HepG2 (cell line): Measurements from ENCODE around the gene CST5. TPM values are rescaled to one million over a fixed set of nuclear protein-coding genes. Genes with fewer than 3 reads are reported as not detected.

Source experiments
- ATF7 ChIP-seq, 2 experiments: fragments of 450-650 bp in 1 of 2; sonication (generic) in 1 of 2; formaldehyde crosslinking in 1 of 2; IDR thresholded peaks; 2 replicates each; pipeline versions ENCODE4 v1.4.0 to v1.6.1; 2016 to 2020; ENCODE audit warnings: antibody characterized with exemption in 1 of 2, mild to moderate bottlenecking in 1 of 2, missing genetic modification reagents in 1 of 2
- DR1 ChIP-seq: sonication (generic); formaldehyde crosslinking; IDR thresholded peaks from 2 replicates; pipeline ENCODE4 v1.8.0; 2021; ENCODE audit warnings: mild to moderate bottlenecking, missing genetic modification reagents, inconsistent platforms
- ETV5 ChIP-seq: IDR thresholded peaks from 2 replicates; pipeline ENCODE4 v1.6.1; 2018; ENCODE audit warnings: missing biosample characterization, missing genetic modification reagents, inconsistent platforms, borderline replicate concordance
- FOXJ3 ChIP-seq: sonication (generic); formaldehyde crosslinking; IDR thresholded peaks from 2 replicates; pipeline ENCODE4 v1.4.0; 2020; ENCODE audit warnings: missing genetic modification reagents, mild to moderate bottlenecking, borderline replicate concordance
- MED1 ChIP-seq: sonication (generic); formaldehyde crosslinking; IDR thresholded peaks from 2 replicates; pipeline ENCODE4 v1.4.0; 2020; ENCODE audit warnings: missing genetic modification reagents
- MED8 ChIP-seq: sonication (generic); formaldehyde crosslinking; IDR thresholded peaks from 2 replicates; pipeline ENCODE4 v1.8.1; 2023; ENCODE audit warnings: mild to moderate bottlenecking, missing genetic modification reagents; ENCODE audit not compliant: insufficient replicate concordance
- TFE3 ChIP-seq: IDR thresholded peaks from 2 replicates; pipeline ENCODE4 v1.6.1; 2016
- ZBTB26 ChIP-seq: IDR thresholded peaks from 2 replicates; pipeline ENCODE4 v1.6.1; 2016; ENCODE audit warnings: missing compliant biosample characterization, missing genetic modification reagents, borderline replicate concordance
- ZMAT3 ChIP-seq: sonication (generic); formaldehyde crosslinking; conservative IDR thresholded peaks from 2 replicates; pipeline ENCODE4 v1.7.0; 2021; ENCODE audit warnings: missing genetic modification reagents
- ZNF143 ChIP-seq: sonication (generic); formaldehyde crosslinking; IDR thresholded peaks from 2 replicates; pipeline ENCODE4 v1.4.0; 2020; ENCODE audit warnings: missing genetic modification reagents
- ZNF280B ChIP-seq: sonication (generic); formaldehyde crosslinking; IDR thresholded peaks from 2 replicates; pipeline ENCODE4 v1.5.0; 2020; ENCODE audit warnings: missing genetic modification reagents, mild to moderate bottlenecking, borderline replicate concordance
- ZNF33A ChIP-seq: sonication (generic); formaldehyde crosslinking; IDR thresholded peaks from 2 replicates; pipeline ENCODE4 v1.5.1; 2020; ENCODE audit warnings: missing genetic modification reagents, mild to moderate bottlenecking, moderate library complexity, borderline replicate concordance
- ZNF552 ChIP-seq: sonication (generic); formaldehyde crosslinking; IDR thresholded peaks from 2 replicates; pipeline ENCODE4 v1.9.0; 2022; ENCODE audit warnings: missing genetic modification reagents, mild to moderate bottlenecking, borderline replicate concordance
- ZNF737 ChIP-seq: sonication (generic); formaldehyde crosslinking; IDR thresholded peaks from 2 replicates; pipeline ENCODE4 v1.5.0; 2020; ENCODE audit warnings: missing genetic modification reagents, mild to moderate bottlenecking, borderline replicate concordance
- ZNF841 ChIP-seq: sonication (generic); formaldehyde crosslinking; IDR thresholded peaks from 2 replicates; pipeline ENCODE4 v1.8.1; 2023; ENCODE audit warnings: missing genetic modification reagents, borderline replicate concordance
- polyA plus RNA-seq, 8 experiments: library from polyadenylated mRNA; depleted of rRNA in 3 of 8; stranded (reverse) in 7 of 8; unstranded in 1 of 8; fragments of >200 nt; fragmentation: Illumina TruSeq in 4 of 8; extraction: Trizol in 4 of 8; gene quantifications; 2 replicates each; pipeline versions ENCODE4 v1.2.1 to v1.2.3, GENCODE V29; 2011 to 2016; ENCODE audit warnings: low read depth in 4 of 8, missing spikeins in 1 of 8, mixed read lengths in 1 of 8; ENCODE audit not compliant: insufficient read depth in 1 of 8
- total RNA-seq, 5 experiments: library from RNA; depleted of rRNA; stranded (reverse); fragments of >200 nt; fragmentation: Illumina TruSeq; extraction: Trizol; gene quantifications; 2 replicates each; pipeline ENCODE4 v1.2.3, GENCODE V29; 2016; ENCODE audit warnings: low read depth in 1 of 5
- TF ChIP-seq, protein P1 (sequence below): sonication (generic); formaldehyde crosslinking; IDR thresholded peaks from 2 replicates; pipeline ENCODE4 v1.4.0; 2020; ENCODE audit warnings: missing genetic modification reagents
- TF ChIP-seq, protein P2 (sequence below): sonication (generic); formaldehyde crosslinking; IDR thresholded peaks from 2 replicates; pipeline ENCODE4 v1.5.1; 2020; ENCODE audit warnings: mild to moderate bottlenecking, moderate library complexity, missing genetic modification reagents
- TF ChIP-seq, protein P3 (sequence below): sonication (generic); formaldehyde crosslinking; IDR thresholded peaks from 2 replicates; pipeline ENCODE4 v1.5.0; 2020; ENCODE audit warnings: missing genetic modification reagents

CST5 gene
- total and polyA plus RNA-seq, 2 of the 13 experiments (the other 11 are each of a cell fraction or from before 2014, with no cell fraction given) = 0.16 TPM; not detected in 1

DNA sequence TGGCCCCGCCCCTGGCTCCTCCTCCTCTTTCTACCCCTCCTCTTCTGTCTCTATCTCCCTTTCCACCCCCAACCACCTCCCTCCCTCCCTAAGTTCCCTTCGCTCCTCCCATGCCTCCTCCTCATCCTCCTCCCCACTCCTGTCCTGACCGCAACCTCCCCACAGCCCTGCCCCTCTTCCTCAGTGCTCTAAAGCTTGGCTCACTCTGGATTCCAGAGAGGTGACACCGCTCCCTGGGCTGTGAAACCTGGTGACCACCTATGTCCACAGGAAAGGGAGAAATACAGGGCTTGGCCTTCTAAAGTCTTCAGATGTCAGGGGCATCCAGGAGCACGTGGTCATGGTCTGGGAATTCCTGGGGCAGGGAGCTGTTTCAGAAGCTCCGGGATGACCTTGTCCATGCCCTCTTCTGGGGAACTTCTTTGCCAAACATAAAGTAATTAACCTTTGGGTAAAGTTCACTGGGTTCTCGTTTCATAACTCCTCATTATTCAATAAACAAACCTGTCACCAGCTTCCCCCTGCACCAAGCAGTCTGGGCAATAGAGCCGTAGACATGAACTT, 345 bp upstream of the CST5 start (continued):
- TF ChIP-seq ZNF280B (CRISPR knock-in tag) (no peak), DR1 (CRISPR knock-in tag) (no peak), ATF7 (IDR thresholded peaks at IDR 0.05) (no peak), ATF7 (CRISPR knock-in tag; IDR thresholded peaks at IDR 0.05) (0 out of 2 replicates have a peak, but pooled peaks have one; percentile 45), ETV5 (no peak), ZNF33A (CRISPR knock-in tag) (no peak), ZNF841 (CRISPR knock-in tag) (no peak), MED8 (no peak), ZNF737 (no peak), FOXJ3 (peak; percentile 70; the same call in 1 of the 2 replicates), ZBTB26 (CRISPR knock-in tag) (no peak; the same call in 1 of the 2 replicates), ZMAT3 (CRISPR knock-in tag) (no peak; the same call in 1 of the 2 replicates), ZNF143 (CRISPR knock-in tag) (no peak), MED1 (CRISPR knock-in tag) (peak; percentile 62), TFE3 (CRISPR knock-in tag) (peak; percentile 78), ZNF552 (no peak)
- TF ChIP-seq, protein P1, sequence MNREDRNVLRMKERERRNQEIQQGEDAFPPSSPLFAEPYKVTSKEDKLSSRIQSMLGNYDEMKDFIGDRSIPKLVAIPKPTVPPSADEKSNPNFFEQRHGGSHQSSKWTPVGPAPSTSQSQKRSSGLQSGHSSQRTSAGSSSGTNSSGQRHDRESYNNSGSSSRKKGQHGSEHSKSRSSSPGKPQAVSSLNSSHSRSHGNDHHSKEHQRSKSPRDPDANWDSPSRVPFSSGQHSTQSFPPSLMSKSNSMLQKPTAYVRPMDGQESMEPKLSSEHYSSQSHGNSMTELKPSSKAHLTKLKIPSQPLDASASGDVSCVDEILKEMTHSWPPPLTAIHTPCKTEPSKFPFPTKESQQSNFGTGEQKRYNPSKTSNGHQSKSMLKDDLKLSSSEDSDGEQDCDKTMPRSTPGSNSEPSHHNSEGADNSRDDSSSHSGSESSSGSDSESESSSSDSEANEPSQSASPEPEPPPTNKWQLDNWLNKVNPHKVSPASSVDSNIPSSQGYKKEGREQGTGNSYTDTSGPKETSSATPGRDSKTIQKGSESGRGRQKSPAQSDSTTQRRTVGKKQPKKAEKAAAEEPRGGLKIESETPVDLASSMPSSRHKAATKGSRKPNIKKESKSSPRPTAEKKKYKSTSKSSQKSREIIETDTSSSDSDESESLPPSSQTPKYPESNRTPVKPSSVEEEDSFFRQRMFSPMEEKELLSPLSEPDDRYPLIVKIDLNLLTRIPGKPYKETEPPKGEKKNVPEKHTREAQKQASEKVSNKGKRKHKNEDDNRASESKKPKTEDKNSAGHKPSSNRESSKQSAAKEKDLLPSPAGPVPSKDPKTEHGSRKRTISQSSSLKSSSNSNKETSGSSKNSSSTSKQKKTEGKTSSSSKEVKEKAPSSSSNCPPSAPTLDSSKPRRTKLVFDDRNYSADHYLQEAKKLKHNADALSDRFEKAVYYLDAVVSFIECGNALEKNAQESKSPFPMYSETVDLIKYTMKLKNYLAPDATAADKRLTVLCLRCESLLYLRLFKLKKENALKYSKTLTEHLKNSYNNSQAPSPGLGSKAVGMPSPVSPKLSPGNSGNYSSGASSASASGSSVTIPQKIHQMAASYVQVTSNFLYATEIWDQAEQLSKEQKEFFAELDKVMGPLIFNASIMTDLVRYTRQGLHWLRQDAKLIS (CRISPR knock-in tag) = no peak
- TF ChIP-seq, protein P2, sequence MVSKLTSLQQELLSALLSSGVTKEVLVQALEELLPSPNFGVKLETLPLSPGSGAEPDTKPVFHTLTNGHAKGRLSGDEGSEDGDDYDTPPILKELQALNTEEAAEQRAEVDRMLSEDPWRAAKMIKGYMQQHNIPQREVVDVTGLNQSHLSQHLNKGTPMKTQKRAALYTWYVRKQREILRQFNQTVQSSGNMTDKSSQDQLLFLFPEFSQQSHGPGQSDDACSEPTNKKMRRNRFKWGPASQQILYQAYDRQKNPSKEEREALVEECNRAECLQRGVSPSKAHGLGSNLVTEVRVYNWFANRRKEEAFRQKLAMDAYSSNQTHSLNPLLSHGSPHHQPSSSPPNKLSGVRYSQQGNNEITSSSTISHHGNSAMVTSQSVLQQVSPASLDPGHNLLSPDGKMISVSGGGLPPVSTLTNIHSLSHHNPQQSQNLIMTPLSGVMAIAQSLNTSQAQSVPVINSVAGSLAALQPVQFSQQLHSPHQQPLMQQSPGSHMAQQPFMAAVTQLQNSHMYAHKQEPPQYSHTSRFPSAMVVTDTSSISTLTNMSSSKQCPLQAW = peak; percentile 53; the same call in 1 of the 2 replicates
- TF ChIP-seq, protein P3, sequence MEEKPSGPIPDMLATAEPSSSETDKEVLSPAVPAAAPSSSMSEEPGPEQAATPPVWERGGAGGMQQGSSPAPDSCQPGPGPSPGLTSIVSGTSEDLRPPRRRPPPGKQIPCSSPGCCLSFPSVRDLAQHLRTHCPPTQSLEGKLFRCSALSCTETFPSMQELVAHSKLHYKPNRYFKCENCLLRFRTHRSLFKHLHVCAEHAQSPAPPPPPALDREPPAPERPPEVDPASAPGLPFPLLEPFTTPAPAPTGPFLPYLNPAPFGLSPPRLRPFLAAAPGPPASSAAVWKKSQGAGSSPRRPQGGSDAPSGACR (CRISPR knock-in tag) = no peak
